ENCODE results near the gene CCR4. TPM values are rescaled to one million over a fixed set of nuclear protein-coding genes. Genes with fewer than 3 reads are reported as not detected.

Gene CCR4
- total and polyA plus RNA-seq, 2 donors (not counting 1 experiment from before 2014, with no cell fraction given) = not detected

DNA sequence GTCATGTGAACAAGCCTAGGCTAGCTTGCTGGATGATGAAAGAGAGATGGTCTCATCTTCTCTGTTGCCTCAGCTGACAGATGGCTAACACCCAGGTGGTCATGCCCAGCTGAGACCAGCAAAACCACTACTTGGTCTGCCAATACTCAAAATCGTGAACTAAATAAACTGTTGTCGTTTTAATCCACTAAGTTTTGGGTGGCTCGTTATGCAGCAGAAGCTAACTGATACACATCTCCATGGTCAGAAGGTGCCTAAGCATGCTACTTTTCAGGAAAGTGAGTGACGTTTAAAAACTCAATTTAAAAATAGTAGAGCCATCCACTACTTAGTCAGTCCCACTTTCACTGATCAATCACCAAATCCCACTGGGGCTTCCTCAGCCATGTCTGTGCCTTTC is 52.8 kb downstream of the CCR4 start:
- no peaks in the 10 kb centered on the region for H3K9me3 ChIP-seq (ENCODE audit: control insufficient read depth, insufficient read depth, low read depth, low read length)
- no peaks in the 10 kb centered on the region for H3K4me1 ChIP-seq (ENCODE audit: control insufficient read depth, extremely low read depth, insufficient read depth, low read length)
- no peak overlapping the region for H3K4me3 ChIP-seq (replicated peaks in 1 of 4; ENCODE audit: control extremely low read depth in 1 of 4, insufficient read depth in 1 of 4, low read depth in 3 of 4, low read length in 4 of 4)
- no peak for DNase-seq (ENCODE audit: low read depth in 2 of 2)
- H4K20me1 ChIP-seq (ENCODE audit: control insufficient read depth, extremely low read depth, insufficient read depth, low read length) = no peaks in the 10 kb centered on the region
- no peaks in the 10 kb centered on the region for H3K27me3 ChIP-seq (ENCODE audit: control insufficient read depth, insufficient read depth, low read length)
- no peaks in the 10 kb centered on the region for H3K79me2 ChIP-seq (ENCODE audit: control insufficient read depth, insufficient read depth, low read length)
- no peaks in the 10 kb centered on the region for H3K36me3 ChIP-seq (ENCODE audit: control insufficient read depth, insufficient read depth, low read length)
- H3K4me2 ChIP-seq (ENCODE audit: extremely low read depth, insufficient read depth, low read length) = no peak overlapping the region
- TF ChIP-seq EZH2 (IDR thresholded peaks at IDR 0.05; ENCODE audit: low read length, missing control alignments) = no peak
- TF ChIP-seq, protein P1, sequence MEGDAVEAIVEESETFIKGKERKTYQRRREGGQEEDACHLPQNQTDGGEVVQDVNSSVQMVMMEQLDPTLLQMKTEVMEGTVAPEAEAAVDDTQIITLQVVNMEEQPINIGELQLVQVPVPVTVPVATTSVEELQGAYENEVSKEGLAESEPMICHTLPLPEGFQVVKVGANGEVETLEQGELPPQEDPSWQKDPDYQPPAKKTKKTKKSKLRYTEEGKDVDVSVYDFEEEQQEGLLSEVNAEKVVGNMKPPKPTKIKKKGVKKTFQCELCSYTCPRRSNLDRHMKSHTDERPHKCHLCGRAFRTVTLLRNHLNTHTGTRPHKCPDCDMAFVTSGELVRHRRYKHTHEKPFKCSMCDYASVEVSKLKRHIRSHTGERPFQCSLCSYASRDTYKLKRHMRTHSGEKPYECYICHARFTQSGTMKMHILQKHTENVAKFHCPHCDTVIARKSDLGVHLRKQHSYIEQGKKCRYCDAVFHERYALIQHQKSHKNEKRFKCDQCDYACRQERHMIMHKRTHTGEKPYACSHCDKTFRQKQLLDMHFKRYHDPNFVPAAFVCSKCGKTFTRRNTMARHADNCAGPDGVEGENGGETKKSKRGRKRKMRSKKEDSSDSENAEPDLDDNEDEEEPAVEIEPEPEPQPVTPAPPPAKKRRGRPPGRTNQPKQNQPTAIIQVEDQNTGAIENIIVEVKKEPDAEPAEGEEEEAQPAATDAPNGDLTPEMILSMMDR (conservative IDR thresholded peaks at IDR 0.05 in 1 of 2, IDR thresholded peaks at IDR 0.05 in 1 of 2; ENCODE audit: low read depth in 1 of 2, low read length in 2 of 2) = no peak
- no peak overlapping the region for H3K27ac ChIP-seq (ENCODE audit: insufficient read depth, low read length)
- H2AFZ ChIP-seq (ENCODE audit: low read length) = no peak overlapping the region
- no peak overlapping the region for H3K9ac ChIP-seq (ENCODE audit: insufficient read depth, low read length)

DNA sequence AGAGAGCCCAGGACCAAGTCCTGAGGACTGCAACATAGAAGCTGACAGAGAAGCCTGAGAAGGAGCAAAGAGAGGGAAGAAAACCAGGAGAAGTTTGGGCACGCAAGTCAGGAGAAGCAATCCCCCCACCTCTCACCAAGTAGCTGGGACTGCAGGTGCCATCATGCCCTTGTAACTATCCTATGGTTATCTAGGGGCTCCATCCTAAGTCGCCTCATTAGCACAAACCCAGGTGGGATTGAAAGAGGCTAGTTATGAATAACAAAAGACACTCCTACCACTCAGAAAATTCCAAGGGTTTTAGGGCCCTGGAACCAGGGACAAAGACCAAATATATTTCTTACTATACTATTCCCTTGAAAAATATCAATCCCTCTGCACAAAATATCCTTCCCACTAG is 53.5 kb downstream of the CCR4 start:
- Histone ChIP-seq H3K79me2 (ENCODE audit: control insufficient read depth, insufficient read depth, low read length) (no peaks in the 10 kb centered on the region), H4K20me1 (ENCODE audit: control insufficient read depth, extremely low read depth, insufficient read depth, low read length) (no peaks in the 10 kb centered on the region), H2AFZ (ENCODE audit: low read length) (no peak overlapping the region), H3K9ac (ENCODE audit: insufficient read depth, low read length) (no peak overlapping the region), H3K27ac (ENCODE audit: insufficient read depth, low read length) (no peak overlapping the region), H3K4me2 (ENCODE audit: extremely low read depth, insufficient read depth, low read length) (no peak overlapping the region), H3K4me1 (ENCODE audit: control insufficient read depth, extremely low read depth, insufficient read depth, low read length) (no peaks in the 10 kb centered on the region), H3K9me3 (ENCODE audit: control insufficient read depth, insufficient read depth, low read depth, low read length) (no peaks in the 10 kb centered on the region), H3K4me3 (replicated peaks in 1 of 4; ENCODE audit: control extremely low read depth in 1 of 4, insufficient read depth in 1 of 4, low read depth in 3 of 4, low read length in 4 of 4) (no peak overlapping the region), H3K27me3 (ENCODE audit: control insufficient read depth, insufficient read depth, low read length) (no peaks in the 10 kb centered on the region), H3K36me3 (ENCODE audit: control insufficient read depth, insufficient read depth, low read length) (no peaks in the 10 kb centered on the region)
- no peak for DNase-seq (ENCODE audit: low read depth in 2 of 2)
- TF ChIP-seq, protein P1 (conservative IDR thresholded peaks at IDR 0.05 in 1 of 2, IDR thresholded peaks at IDR 0.05 in 1 of 2; ENCODE audit: low read depth in 1 of 2, low read length in 2 of 2) = no peak
- no peak for TF ChIP-seq EZH2 (IDR thresholded peaks at IDR 0.05; ENCODE audit: low read length, missing control alignments)

Other genes starting within 250 kb of the CCR4 start
- gene TRIM71, start 133.6 kb upstream of the CCR4 start, total RNA-seq = under 0.01 TPM in 1 of 2 replicates, not detected in the other
- 0.02 TPM in 2 replicates for gene TRIM71, start 133.6 kb upstream of the CCR4 start, polyA plus RNA-seq
- gene GLB1, start 145.5 kb downstream of the CCR4 start, total RNA-seq = 63.2 and 88.5 TPM in 2 replicates
- gene GLB1, start 145.5 kb downstream of the CCR4 start, polyA plus RNA-seq = 80.8 and 85.1 TPM in 2 replicates
- 3.1 and 3.3 TPM in 2 replicates for gene TMPPE, start 145.5 kb downstream of the CCR4 start, total RNA-seq
- gene TMPPE, start 145.5 kb downstream of the CCR4 start, polyA plus RNA-seq = 2.9 and 3.2 TPM in 2 replicates
- 176 and 318 TPM in 2 replicates for gene CRTAP, start 162.4 kb downstream of the CCR4 start, total RNA-seq
- 330 and 332 TPM in 2 replicates for gene CRTAP, start 162.4 kb downstream of the CCR4 start, polyA plus RNA-seq